IMR-90 (cell line): ENCODE data around the gene ZNF574. TPM values are rescaled to one million over a fixed set of nuclear protein-coding genes. Genes with fewer than 3 reads are reported as not detected.

Source experiments
- ATAC-seq: fragments of 200-7000 bp; cut with Tn5 transposase; 2 replicates; pipeline ENCODE4 v1.9.1; 2020; ENCODE audit warnings: low read depth, mild to moderate bottlenecking, moderate library complexity
- BruUV-seq: library from RNA; stranded (reverse); fragments of 400-500 nt; replicated peaks from 2 replicates; lab custom pipeline; 2021; lab: Mats Ljungman, UMichigan
- CTCF ChIA-PET: fragments of 300-600 bp; formaldehyde crosslinking; extraction: SDS; loops from one replicate; lab custom pipeline; 2021; ENCODE audit warnings: antibody characterized with exemption; lab: Yijun Ruan, JAX
- POLR2A ChIA-PET: fragments of 300-600 bp; sonication (Branson Sonifier 250); formaldehyde crosslinking; loops from one replicate; lab custom pipeline; 2022; ENCODE audit warnings: antibody characterized with exemption; ENCODE audit not compliant: unreplicated experiment; lab: Charles Lee
- DNase-seq: peaks from one replicate; pipeline ENCODE4 v3.0.0; 2013
- H2AFZ ChIP-seq: replicated peaks from 2 replicates; pipeline ENCODE3; 2013; ENCODE audit warnings: low read length, mild to moderate bottlenecking; ENCODE audit not compliant: poor library complexity
- H2AK5ac ChIP-seq: 2 replicates; pipeline ENCODE4 v1.6.1; 2013; ENCODE audit warnings: low read depth, low read length, inconsistent platforms
- H2AK9ac ChIP-seq: replicated peaks from 2 replicates; pipeline ENCODE3; 2013; ENCODE audit warnings: mild to moderate bottlenecking, low read depth, low read length, moderate library complexity; ENCODE audit not compliant: poor library complexity
- H2BK120ac ChIP-seq: 2 replicates; pipeline ENCODE4 v1.6.1; 2013; ENCODE audit warnings: low read depth, low read length, inconsistent platforms
- H2BK15ac ChIP-seq: 3 replicates; pipeline ENCODE4 v1.6.1; 2013; ENCODE audit warnings: low read depth, low read length, inconsistent platforms
- H2BK20ac ChIP-seq: 2 replicates; pipeline ENCODE4 v1.6.1; 2013; ENCODE audit warnings: low read depth, mild to moderate bottlenecking, inconsistent platforms, low read length, moderate library complexity
- H2BK5ac ChIP-seq: 2 replicates; pipeline ENCODE4 v1.6.1; 2013; ENCODE audit warnings: mild to moderate bottlenecking, low read depth, low read length, inconsistent platforms; ENCODE audit not compliant: poor library complexity, severe bottlenecking
- H3K14ac ChIP-seq: replicated peaks from 2 replicates; pipeline ENCODE4 v1.6.1; 2013; ENCODE audit warnings: low read depth, low read length, inconsistent platforms
- H3K18ac ChIP-seq: 2 replicates; pipeline ENCODE4 v1.6.1; 2013; ENCODE audit warnings: low read depth, low read length, control low read depth
- H3K23ac ChIP-seq: 2 replicates; pipeline ENCODE4 v1.6.1; 2013; ENCODE audit warnings: low read depth, low read length, inconsistent platforms
- H3K27ac ChIP-seq: 2 replicates; pipeline ENCODE4 v1.5.1; 2013; ENCODE audit warnings: mild to moderate bottlenecking, control low read depth, low read length; ENCODE audit not compliant: insufficient read depth
- H3K27me3 ChIP-seq: 2 replicates; pipeline ENCODE4 v1.6.1; 2013; ENCODE audit warnings: low read length; ENCODE audit not compliant: control insufficient read depth, insufficient read depth
- H3K36me3 ChIP-seq: 2 replicates; pipeline ENCODE4 v1.6.1; 2013; ENCODE audit warnings: low read length, mixed read lengths; ENCODE audit not compliant: control insufficient read depth, insufficient read depth
- H3K4ac ChIP-seq: 2 replicates; pipeline ENCODE4 v1.6.1; 2013; ENCODE audit warnings: low read depth, low read length, inconsistent platforms
- H3K4me1 ChIP-seq: 2 replicates; pipeline ENCODE4 v1.6.1; 2013; ENCODE audit warnings: low read length, mixed read lengths; ENCODE audit not compliant: control insufficient read depth, insufficient read depth
- H3K4me2 ChIP-seq: 2 replicates; pipeline ENCODE4 v1.6.1; 2013; ENCODE audit warnings: low read depth, mild to moderate bottlenecking, control low read depth, low read length, moderate library complexity
- H3K4me3 ChIP-seq: 2 replicates; pipeline ENCODE4 v1.5.1; 2013; ENCODE audit warnings: low read depth, mild to moderate bottlenecking, control low read depth, low read length, moderate library complexity; ENCODE audit not compliant: insufficient read depth
- H3K56ac ChIP-seq: 2 replicates; pipeline ENCODE4 v1.6.1; 2013; ENCODE audit warnings: low read length, inconsistent platforms; ENCODE audit not compliant: insufficient read depth; ENCODE audit errors: extremely low read depth
- H3K79me1 ChIP-seq, 2 experiments: 2 replicates each; pipeline ENCODE4 v1.6.1; 2013; ENCODE audit warnings: low read length in 2 of 2, inconsistent platforms in 1 of 2, low read depth in 1 of 2
- H3K9ac ChIP-seq: 2 replicates; pipeline ENCODE4 v1.6.1; 2013; ENCODE audit warnings: low read depth, low read length, control low read depth
- H3K9me1 ChIP-seq: 2 replicates; pipeline ENCODE4 v1.6.1; 2013; ENCODE audit warnings: low read length, inconsistent platforms; ENCODE audit not compliant: insufficient read depth
- H3K9me3 ChIP-seq: 2 replicates; pipeline ENCODE4 v1.6.1; 2013; ENCODE audit warnings: low read length; ENCODE audit not compliant: control insufficient read depth, insufficient read depth
- H4K20me1 ChIP-seq: 2 replicates; pipeline ENCODE4 v1.6.1; 2013; ENCODE audit warnings: low read length, inconsistent platforms; ENCODE audit not compliant: insufficient read depth
- H4K5ac ChIP-seq: 2 replicates; pipeline ENCODE4 v1.6.1; 2013; ENCODE audit warnings: mild to moderate bottlenecking, low read depth, low read length, control low read depth
- H4K8ac ChIP-seq, 2 experiments: 2 replicates each; pipeline ENCODE4 v1.6.1; 2013; ENCODE audit warnings: low read depth in 2 of 2, low read length in 2 of 2, control low read depth in 1 of 2, inconsistent platforms in 1 of 2
- H4K91ac ChIP-seq: 2 replicates; pipeline ENCODE4 v1.6.1; 2013; ENCODE audit warnings: low read depth, low read length, inconsistent platforms; ENCODE audit not compliant: insufficient read depth
- MAZ ChIP-seq: IDR thresholded peaks from 2 replicates; pipeline ENCODE4 v1.6.1; 2012; ENCODE audit warnings: low read depth, mild to moderate bottlenecking, low read length, improper control_type of control experiment, moderate library complexity, borderline replicate concordance
- SMC3 ChIP-seq: fragments of 150-350 bp; IDR thresholded peaks from 2 replicates; pipeline ENCODE4 v1.6.1; 2016; ENCODE audit warnings: low read depth, mild to moderate bottlenecking, antibody characterized with exemption, low read length, moderate library complexity
- WGBS, 2 experiments: methylation state at CpG; one replicate each; pipeline versions ENCODE4 v1.1.5 to v1.1.7; 2013; ENCODE audit warnings: missing lambda C conversion rate in 2 of 2; ENCODE audit not compliant: insufficient read length in 1 of 2; ENCODE audit errors: extremely low coverage in 2 of 2; 5-methylcytosine and 5-hydroxymethylcytosine counted together
- dilution Hi-C: fragments of 300-500 bp; cut with HindIII; formaldehyde crosslinking; loops from one replicate; pipeline ENCODE4 v1.14.3; 2018; ENCODE audit warnings: low sequenced_read_pairs; ENCODE audit not compliant: unreplicated experiment
- in situ Hi-C: fragments of 300-500 bp; cut with MboI; formaldehyde crosslinking; loops from 3 replicates; pipeline ENCODE4 v1.14.3; 2019; ENCODE audit warnings: low sequenced_read_pairs, inconsistent platforms, mixed read lengths
- intact Hi-C: fragments of 100-400 bp; cut with micrococcal nuclease; formaldehyde crosslinking; loops from 2 replicates; pipeline ENCODE4 v1.10.0; 2022
- polyA plus RNA-seq, 3 experiments: library from polyadenylated mRNA; depleted of rRNA; stranded (reverse); fragments of >200 nt; gene quantifications; 2 replicates each; pipeline ENCODE4 v1.2.3, GENCODE V29; 2012; ENCODE audit warnings: low replicate concordance in 1 of 3
- total RNA-seq: library from RNA; depleted of rRNA; stranded (reverse); fragments of >200 nt; gene quantifications from 2 replicates; pipeline ENCODE4 v1.2.3, GENCODE V29; 2012
- TF ChIP-seq, protein P1 (sequence below): fragments of 150-350 bp; IDR thresholded peaks from 2 replicates; pipeline ENCODE4 v1.6.1; 2017; ENCODE audit warnings: mild to moderate bottlenecking, antibody characterized with exemption, low read length, low read depth

ZNF574 gene
- total and polyA plus RNA-seq, 2 of the 4 experiments (the other 2 are of a cell fraction), result 8.1 to 14.1 TPM

DNA sequence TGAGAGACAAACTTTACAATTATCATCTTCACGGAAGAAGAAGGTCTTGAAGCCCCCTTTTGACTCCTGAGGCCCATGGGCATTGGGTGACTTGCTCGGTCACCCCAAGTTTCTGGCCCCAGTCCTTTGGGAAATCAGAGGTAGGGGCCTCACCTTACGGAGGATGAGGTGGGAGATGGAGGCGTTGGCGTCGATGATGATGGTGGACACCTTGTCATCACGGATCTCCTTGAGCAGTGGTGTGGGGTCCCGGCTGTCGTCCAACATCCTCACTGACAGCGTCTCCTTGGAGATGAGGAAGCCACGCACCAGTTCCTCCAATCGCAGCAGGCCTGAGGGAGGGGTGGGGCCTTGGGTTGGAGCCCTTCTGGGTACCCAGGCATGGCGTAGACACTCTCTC, 16.8 kb upstream of the ZNF574 start:
- dilution Hi-C loops, result no loop called here
- Histone ChIP-seq H3K79me1 (no peaks in the 10 kb centered on the region), H3K4ac (no peak overlapping the region), H2BK120ac (no peak overlapping the region), H4K8ac (no peak overlapping the region), H3K18ac (no peak overlapping the region), H2BK20ac (no peak overlapping the region), H4K91ac (no peak overlapping the region), H3K4me2 (no peak overlapping the region), H3K4me3 (no peak overlapping the region), H3K9ac (no peak overlapping the region), H3K4me1 (no peaks in the 10 kb centered on the region), H2AFZ (no peak overlapping the region), H3K9me3 (no peaks in the 10 kb centered on the region), H4K20me1 (no peaks in the 10 kb centered on the region), H3K27me3 (peaks cover 41% of the 10 kb centered on the region), H3K23ac (no peak overlapping the region), H3K36me3 (no peaks in the 10 kb centered on the region), H4K5ac (no peak overlapping the region), H3K27ac (no peak overlapping the region), H2BK5ac (no peak overlapping the region), H3K14ac (no peak overlapping the region), H3K9me1 (no peaks in the 10 kb centered on the region), H2BK15ac (no peak overlapping the region), H2AK9ac (no peak overlapping the region), H2AK5ac (no peak overlapping the region), H3K56ac (no peak overlapping the region)
- WGBS, 2 experiments, result 93% methylated on average over 3 of the region's 13 CpGs; no CpG with 5 or more reads in 1 of the 2 experiments
- TF ChIP-seq, protein P1, sequence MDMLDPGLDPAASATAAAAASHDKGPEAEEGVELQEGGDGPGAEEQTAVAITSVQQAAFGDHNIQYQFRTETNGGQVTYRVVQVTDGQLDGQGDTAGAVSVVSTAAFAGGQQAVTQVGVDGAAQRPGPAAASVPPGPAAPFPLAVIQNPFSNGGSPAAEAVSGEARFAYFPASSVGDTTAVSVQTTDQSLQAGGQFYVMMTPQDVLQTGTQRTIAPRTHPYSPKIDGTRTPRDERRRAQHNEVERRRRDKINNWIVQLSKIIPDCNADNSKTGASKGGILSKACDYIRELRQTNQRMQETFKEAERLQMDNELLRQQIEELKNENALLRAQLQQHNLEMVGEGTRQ, result no peak
- TF ChIP-seq SMC3, result no peak
- no peak for TF ChIP-seq MAZ
- ChIA-PET POLR2A (interaction anchor here (0.6 kb wide), 1 partner anchor 17 kb away, joined by 5 read pairs; no protein-coding TSS in a partner anchor), CTCF (no interaction called here)
- intact Hi-C loops, result no loop called here
- in situ Hi-C loops, result no loop called here
- ATAC-seq (no peak), DNase-seq (no peak)
- no TSS peak for BruUV-seq
